Ishikawa (cell line): Measurements from ENCODE around the gene ZNF175.

Source experiments
- CEBPB ChIP-seq: IDR thresholded peaks from 2 replicates; pipeline ENCODE4 v1.6.1; 2012
- CREB1 ChIP-seq: IDR thresholded peaks from 2 replicates; pipeline ENCODE4 v1.6.1; 2012; ENCODE audit warnings: low read depth
- EGR1 ChIP-seq: IDR thresholded peaks from 2 replicates; pipeline ENCODE4 v1.6.1; 2012
- EP300 ChIP-seq: IDR thresholded peaks from 2 replicates; pipeline ENCODE4 v1.6.1; 2012; ENCODE audit warnings: borderline replicate concordance
- NFIC ChIP-seq: IDR thresholded peaks from 2 replicates; pipeline ENCODE4 v1.6.1; 2012
- REST ChIP-seq: IDR thresholded peaks from 2 replicates; pipeline ENCODE4 v1.6.1; 2012; ENCODE audit warnings: low read depth, mild to moderate bottlenecking
- TAF1 ChIP-seq: IDR thresholded peaks from 2 replicates; pipeline ENCODE4 v1.6.1; 2012; ENCODE audit warnings: low read depth, mild to moderate bottlenecking
- ZBTB7A ChIP-seq: IDR thresholded peaks from 2 replicates; pipeline ENCODE4 v1.6.1; 2012; ENCODE audit warnings: low read depth

- no peak for TF ChIP-seq EP300
- TF ChIP-seq ZBTB7A = no peak
- TF ChIP-seq EGR1 = no peak
- TF ChIP-seq TAF1 = no peak
- no peak for TF ChIP-seq CEBPB
- no peak for TF ChIP-seq CREB1
- TF ChIP-seq NFIC = no peak
- TF ChIP-seq REST = no peak
Measured at GRCh38 chr19:51637362-51637978, 66.4 kb downstream of the ZNF175 start.
